Panc1 (cell line): ENCODE data around the gene EDDM13.

Experiments used
- CTCF ChIP-seq: fragments of 450-650 bp; IDR thresholded peaks from 2 replicates; pipeline ENCODE4 v1.5.1; 2017; ENCODE audit warnings: mild to moderate bottlenecking
- REST ChIP-seq, 2 experiments: IDR thresholded peaks; 2 replicates each; pipeline ENCODE4 v1.6.1; 2011 to 2012; ENCODE audit warnings: low read depth in 2 of 2, control low read depth in 1 of 2, low read length in 1 of 2, mild to moderate bottlenecking in 1 of 2, moderate library complexity in 1 of 2; ENCODE audit not compliant: insufficient read depth in 1 of 2

- no peak for TF ChIP-seq CTCF
- no peak for TF ChIP-seq REST (IDR thresholded peaks at IDR 0.05; ENCODE audit: insufficient read depth in 1 of 2, low read depth in 2 of 2, low read length in 1 of 2)
These were observed 48.9 kb downstream of the EDDM13 start for GRCh38 chr19:56321254-56321988.
